Measurements from ENCODE around the gene FCRL4.

DNA sequence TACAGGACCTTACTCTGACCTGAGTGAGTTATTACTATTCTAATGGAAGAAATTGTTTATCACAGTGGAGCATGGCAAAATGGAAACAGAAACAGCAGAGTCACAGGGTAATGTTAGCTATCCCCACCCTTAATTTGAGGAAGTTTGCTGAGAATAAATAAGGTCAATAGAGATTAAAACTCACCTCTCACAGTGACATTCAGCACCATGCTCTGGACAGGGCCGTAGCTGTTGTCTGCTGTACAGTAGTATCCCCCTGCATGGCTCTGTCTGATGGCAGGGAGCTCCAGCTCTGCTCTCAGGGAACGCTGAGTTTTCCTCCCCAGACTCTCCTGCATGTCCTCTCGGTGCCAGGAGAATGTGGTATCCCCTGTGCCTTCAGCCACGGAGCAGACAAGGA lies 11.9 kb downstream of the FCRL4 start:
- no peak for TF ChIP-seq CTCF (IDR thresholded peaks at IDR 0.05)
- TF ChIP-seq ZFX (IDR thresholded peaks at IDR 0.05; ENCODE audit: borderline replicate concordance) = no peak

Measured in 22Rv1 (cell line).